Measurements from ENCODE around the gene KCTD3. TPM values are rescaled to one million over a fixed set of nuclear protein-coding genes. Genes with fewer than 3 reads are reported as not detected.
A peak's percentile ranks its signal among the peaks of the same experiment; 100 is the strongest.

Gene KCTD3
- total RNA-seq, 1 donor from 2014 or later: 25.3 TPM

- peaks cover 13% of the 10 kb centered on the region for H3K36me3 Mint-ChIP-seq (ENCODE audit: low read depth)
- TF ChIP-seq, protein P1, sequence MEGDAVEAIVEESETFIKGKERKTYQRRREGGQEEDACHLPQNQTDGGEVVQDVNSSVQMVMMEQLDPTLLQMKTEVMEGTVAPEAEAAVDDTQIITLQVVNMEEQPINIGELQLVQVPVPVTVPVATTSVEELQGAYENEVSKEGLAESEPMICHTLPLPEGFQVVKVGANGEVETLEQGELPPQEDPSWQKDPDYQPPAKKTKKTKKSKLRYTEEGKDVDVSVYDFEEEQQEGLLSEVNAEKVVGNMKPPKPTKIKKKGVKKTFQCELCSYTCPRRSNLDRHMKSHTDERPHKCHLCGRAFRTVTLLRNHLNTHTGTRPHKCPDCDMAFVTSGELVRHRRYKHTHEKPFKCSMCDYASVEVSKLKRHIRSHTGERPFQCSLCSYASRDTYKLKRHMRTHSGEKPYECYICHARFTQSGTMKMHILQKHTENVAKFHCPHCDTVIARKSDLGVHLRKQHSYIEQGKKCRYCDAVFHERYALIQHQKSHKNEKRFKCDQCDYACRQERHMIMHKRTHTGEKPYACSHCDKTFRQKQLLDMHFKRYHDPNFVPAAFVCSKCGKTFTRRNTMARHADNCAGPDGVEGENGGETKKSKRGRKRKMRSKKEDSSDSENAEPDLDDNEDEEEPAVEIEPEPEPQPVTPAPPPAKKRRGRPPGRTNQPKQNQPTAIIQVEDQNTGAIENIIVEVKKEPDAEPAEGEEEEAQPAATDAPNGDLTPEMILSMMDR (IDR thresholded peaks at IDR 0.05): no peak
- H3K4me1 Mint-ChIP-seq (ENCODE audit: low read depth): peaks cover 19% of the 10 kb centered on the region
- no peak overlapping the region for H3K27ac Mint-ChIP-seq (ENCODE audit: unreplicated experiment)
- no peaks in the 10 kb centered on the region for H3K27me3 Mint-ChIP-seq (ENCODE audit: low read depth)
- no peak overlapping the region for H3K4me3 Mint-ChIP-seq (ENCODE audit: unreplicated experiment)
- H3K9me3 Mint-ChIP-seq (ENCODE audit: low read depth): no peaks in the 10 kb centered on the region
- no peak for DNase-seq (ENCODE audit: low spot score)
Observed at GRCh38 chr1:215605011-215605621, 38.0 kb downstream of the KCTD3 start.

GRCh38 chr1:215606036-215606435 is 38.9 kb downstream of the KCTD3 start:
- TF ChIP-seq, protein P1 (IDR thresholded peaks at IDR 0.05): no peak
- Mint-ChIP-seq H3K27me3 (ENCODE audit: low read depth) (no peaks in the 10 kb centered on the region), H3K4me1 (ENCODE audit: low read depth) (peaks cover 16% of the 10 kb centered on the region), H3K9me3 (ENCODE audit: low read depth) (no peaks in the 10 kb centered on the region), H3K36me3 (ENCODE audit: low read depth) (peaks cover 10% of the 10 kb centered on the region), H3K27ac (ENCODE audit: unreplicated experiment) (no peak overlapping the region), H3K4me3 (ENCODE audit: unreplicated experiment) (no peak overlapping the region)
- no peak for DNase-seq (ENCODE audit: low spot score)

DNA sequence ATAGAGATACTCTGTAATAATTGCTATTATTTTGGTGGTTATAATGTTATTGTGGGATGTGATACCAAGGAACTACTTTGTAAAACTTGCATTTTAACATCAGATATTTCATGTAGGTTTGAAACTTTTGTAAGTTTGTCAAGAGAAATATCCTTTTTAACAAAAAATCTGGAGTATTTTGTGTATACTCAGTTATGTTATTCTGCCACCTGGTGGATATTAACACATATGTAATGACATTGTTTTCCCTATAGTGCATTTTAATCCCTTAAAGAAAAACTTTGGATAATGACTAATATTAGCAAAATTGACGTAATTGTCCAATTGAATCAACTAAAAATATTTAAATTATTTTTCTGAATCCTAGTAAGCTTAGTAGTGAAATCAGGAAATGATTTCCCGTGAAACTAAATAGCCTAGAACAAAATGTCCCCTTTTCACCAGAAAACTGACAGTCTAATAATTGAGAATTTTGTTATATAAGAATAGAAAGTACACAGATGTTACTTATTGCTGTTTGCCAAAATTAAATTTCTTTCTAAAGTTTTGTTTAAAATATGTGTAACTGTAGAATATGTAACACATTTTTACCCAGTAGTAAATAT is 39.6 kb downstream of the KCTD3 start:
- H3K4me1 Mint-ChIP-seq (ENCODE audit: low read depth): peaks cover 16% of the 10 kb centered on the region
- TF ChIP-seq, protein P1 (IDR thresholded peaks at IDR 0.05): peak; percentile 87
- H3K36me3 Mint-ChIP-seq (ENCODE audit: low read depth): peaks cover 10% of the 10 kb centered on the region
- H3K4me3 Mint-ChIP-seq (ENCODE audit: unreplicated experiment): no peak overlapping the region
- DNase-seq (ENCODE audit: low spot score): no peak
- H3K27ac Mint-ChIP-seq (ENCODE audit: unreplicated experiment): no peak overlapping the region
- H3K27me3 Mint-ChIP-seq (ENCODE audit: low read depth): no peaks in the 10 kb centered on the region
- no peaks in the 10 kb centered on the region for H3K9me3 Mint-ChIP-seq (ENCODE audit: low read depth)

DNA sequence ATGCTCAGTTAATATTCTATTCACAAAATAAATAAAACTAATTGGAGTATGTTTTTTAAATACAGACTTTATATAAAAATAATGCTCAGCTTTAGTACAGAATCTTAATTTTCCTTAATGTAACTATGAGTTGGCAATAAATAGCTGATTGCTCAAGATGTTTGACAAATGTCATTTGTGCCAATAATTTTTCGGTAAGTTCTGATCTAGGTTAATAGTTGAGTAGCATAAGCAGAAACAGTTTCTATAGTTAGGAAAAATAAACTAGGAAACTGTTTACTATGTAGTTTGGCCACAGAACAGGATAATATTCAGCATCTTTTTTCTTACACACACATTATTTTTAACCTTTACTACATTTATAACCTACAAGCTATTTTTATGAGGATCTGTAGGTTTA is 40.3 kb downstream of the KCTD3 start:
- no peak for DNase-seq (ENCODE audit: low spot score)
- H3K27me3 Mint-ChIP-seq (ENCODE audit: low read depth): no peaks in the 10 kb centered on the region
- no peaks in the 10 kb centered on the region for H3K9me3 Mint-ChIP-seq (ENCODE audit: low read depth)
- H3K4me3 Mint-ChIP-seq (ENCODE audit: unreplicated experiment): no peak overlapping the region
- TF ChIP-seq, protein P1 (IDR thresholded peaks at IDR 0.05): no peak
- H3K36me3 Mint-ChIP-seq (ENCODE audit: low read depth): peaks cover 11% of the 10 kb centered on the region
- H3K27ac Mint-ChIP-seq (ENCODE audit: unreplicated experiment): no peak overlapping the region
- H3K4me1 Mint-ChIP-seq (ENCODE audit: low read depth): peaks cover 21% of the 10 kb centered on the region

DNA sequence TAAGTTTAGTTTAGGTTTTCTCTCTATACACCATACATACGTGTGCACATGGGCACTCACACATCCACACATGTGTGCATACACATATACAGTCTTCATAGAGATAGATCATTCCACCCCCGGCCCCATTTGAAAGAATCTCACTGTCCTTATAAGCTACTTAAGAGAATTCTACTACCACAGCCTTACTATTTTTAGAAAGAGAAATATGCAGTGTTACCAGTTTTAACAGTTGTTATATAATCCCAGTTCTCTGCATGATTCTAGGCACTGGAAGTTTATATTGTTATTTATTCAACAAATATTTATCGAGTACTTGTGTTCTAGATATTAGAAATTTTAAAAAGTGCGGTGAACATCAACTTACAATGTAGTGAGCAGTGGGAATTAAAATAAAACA is 41.5 kb downstream of the KCTD3 start:
- Mint-ChIP-seq H3K4me3 (ENCODE audit: unreplicated experiment) (no peak overlapping the region), H3K36me3 (ENCODE audit: low read depth) (peaks cover 18% of the 10 kb centered on the region), H3K27ac (ENCODE audit: unreplicated experiment) (no peak overlapping the region), H3K9me3 (ENCODE audit: low read depth) (peaks cover 5% of the 10 kb centered on the region), H3K4me1 (ENCODE audit: low read depth) (peaks cover 25% of the 10 kb centered on the region), H3K27me3 (ENCODE audit: low read depth) (no peaks in the 10 kb centered on the region)
- TF ChIP-seq, protein P1 (IDR thresholded peaks at IDR 0.05): no peak
- no peak for DNase-seq (ENCODE audit: low spot score)
